ENCODE data around the gene LCE7A. TPM values are rescaled to one million over a fixed set of nuclear protein-coding genes. Genes with fewer than 3 reads are reported as not detected.

Gene LCE7A
- total RNA-seq, 4 donors from 2014 or later = not detected

DNA sequence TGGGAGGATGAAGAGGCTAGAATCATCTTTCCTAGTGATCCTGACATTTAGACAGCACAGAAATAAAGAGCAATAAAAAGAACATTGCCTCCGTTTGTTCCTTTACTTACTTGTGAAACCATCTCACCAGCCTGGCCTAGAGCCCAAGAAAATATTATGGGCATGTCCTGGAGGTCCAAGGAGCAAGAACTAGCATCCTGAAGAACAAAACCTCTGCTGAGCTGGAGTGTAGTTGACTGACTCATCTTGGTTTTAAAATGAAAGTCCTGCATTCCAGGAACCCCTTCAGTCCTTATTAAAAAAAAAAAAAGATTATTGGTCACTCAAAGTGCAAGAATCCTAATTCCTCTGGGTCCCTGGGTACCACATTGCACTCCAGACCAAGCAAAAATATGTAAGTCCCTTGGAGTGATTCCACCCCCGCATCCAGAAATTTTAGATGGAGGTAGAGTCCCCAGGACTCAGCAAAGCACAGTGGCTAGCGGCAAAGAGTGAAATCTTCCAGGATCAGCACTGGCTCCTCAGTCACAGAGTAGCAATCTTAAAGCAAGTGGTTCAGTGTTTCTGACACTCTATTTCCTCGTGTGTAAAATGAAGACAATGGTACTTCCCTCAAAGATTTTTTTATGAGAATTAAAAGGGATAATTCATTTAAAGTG is 25.3 kb downstream of the LCE7A start:
- TF ChIP-seq EP300 (IDR thresholded peaks at IDR 0.05) (no peak), CTCF (IDR thresholded peaks at IDR 0.05) (no peak), POLR2A (IDR thresholded peaks at IDR 0.05) (no peak)
- Histone ChIP-seq H3K4me3 (no peak overlapping the region), H3K36me3 (no peaks in the 10 kb centered on the region), H3K4me1 (no peaks in the 10 kb centered on the region), H3K27me3 (no peaks in the 10 kb centered on the region), H3K9me3 (no peaks in the 10 kb centered on the region), H3K27ac (no peak overlapping the region)
- no peak for DNase-seq (ENCODE audit: low spot score in 2 of 2)
- WGBS, 2 donors = 54 to 60% methylated on average over 4 of the region's 4 CpGs

- no peak overlapping the region for H3K4me3 ChIP-seq
- DNase-seq (ENCODE audit: low spot score in 2 of 2) = no peak
- 36 to 47% methylated on average over 3 of the region's 3 CpGs for WGBS, 2 donors
- TF ChIP-seq POLR2A (IDR thresholded peaks at IDR 0.05) = no peak
- no peak for TF ChIP-seq EP300 (IDR thresholded peaks at IDR 0.05)
- no peak for TF ChIP-seq CTCF (IDR thresholded peaks at IDR 0.05)
- no peaks in the 10 kb centered on the region for H3K27me3 ChIP-seq
- no peaks in the 10 kb centered on the region for H3K4me1 ChIP-seq
- no peak overlapping the region for H3K27ac ChIP-seq
- no peaks in the 10 kb centered on the region for H3K36me3 ChIP-seq
- H3K9me3 ChIP-seq = no peaks in the 10 kb centered on the region
Observed at GRCh38 chr1:152886085-152886484, 26.3 kb downstream of the LCE7A start.

DNA sequence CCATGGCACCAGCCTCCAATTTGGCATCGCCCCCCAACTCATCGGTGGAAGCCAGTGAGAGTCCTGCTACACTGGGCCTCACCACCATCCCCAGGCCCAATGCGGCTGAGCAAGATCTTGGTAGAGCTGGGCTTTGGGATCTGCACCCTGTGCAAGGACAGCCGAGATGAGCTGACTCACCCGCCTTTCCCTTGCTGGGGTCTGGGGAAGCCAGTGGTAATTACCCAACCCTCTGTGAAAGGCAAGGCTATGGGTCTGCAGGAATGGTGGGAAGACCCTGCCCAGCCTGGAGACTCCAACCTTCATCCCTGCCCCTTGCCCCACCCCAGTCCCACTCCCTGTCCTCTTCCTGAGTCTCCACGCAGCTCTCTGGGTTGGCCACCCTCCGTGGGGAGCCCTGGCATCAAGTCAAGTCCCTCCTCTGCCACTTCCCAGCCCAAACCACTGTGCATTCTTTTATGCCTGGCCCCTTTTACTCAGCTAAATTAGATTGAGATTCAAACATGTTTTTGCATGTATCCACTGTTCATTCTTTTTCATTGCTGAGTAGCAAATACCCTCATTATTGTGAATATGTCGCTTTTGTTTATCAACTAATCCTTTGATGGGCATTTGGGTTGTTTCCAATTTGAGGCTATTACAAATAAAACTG is 27.1 kb downstream of the LCE7A start:
- Histone ChIP-seq H3K4me3 (no peak overlapping the region), H3K27ac (no peak overlapping the region), H3K4me1 (no peaks in the 10 kb centered on the region), H3K27me3 (no peaks in the 10 kb centered on the region), H3K36me3 (no peaks in the 10 kb centered on the region), H3K9me3 (no peaks in the 10 kb centered on the region)
- DNase-seq (ENCODE audit: low spot score in 2 of 2) = no peak
- TF ChIP-seq CTCF (IDR thresholded peaks at IDR 0.05) (no peak), POLR2A (IDR thresholded peaks at IDR 0.05) (no peak), EP300 (IDR thresholded peaks at IDR 0.05) (no peak)
- WGBS, 2 donors = 46 to 72% methylated on average over 5 to 8 of the region's 8 CpGs

GRCh38 chr1:152888126-152888525 is 28.3 kb downstream of the LCE7A start:
- Histone ChIP-seq H3K27me3 (no peaks in the 10 kb centered on the region), H3K27ac (no peak overlapping the region), H3K4me1 (no peaks in the 10 kb centered on the region), H3K9me3 (no peaks in the 10 kb centered on the region), H3K36me3 (no peaks in the 10 kb centered on the region), H3K4me3 (no peak overlapping the region)
- 85 to 86% methylated on average over 1 of the region's 1 CpG for WGBS, 2 donors
- TF ChIP-seq CTCF (IDR thresholded peaks at IDR 0.05) (no peak), POLR2A (IDR thresholded peaks at IDR 0.05) (no peak), EP300 (IDR thresholded peaks at IDR 0.05) (no peak)
- no peak for DNase-seq (ENCODE audit: low spot score in 2 of 2)

DNA sequence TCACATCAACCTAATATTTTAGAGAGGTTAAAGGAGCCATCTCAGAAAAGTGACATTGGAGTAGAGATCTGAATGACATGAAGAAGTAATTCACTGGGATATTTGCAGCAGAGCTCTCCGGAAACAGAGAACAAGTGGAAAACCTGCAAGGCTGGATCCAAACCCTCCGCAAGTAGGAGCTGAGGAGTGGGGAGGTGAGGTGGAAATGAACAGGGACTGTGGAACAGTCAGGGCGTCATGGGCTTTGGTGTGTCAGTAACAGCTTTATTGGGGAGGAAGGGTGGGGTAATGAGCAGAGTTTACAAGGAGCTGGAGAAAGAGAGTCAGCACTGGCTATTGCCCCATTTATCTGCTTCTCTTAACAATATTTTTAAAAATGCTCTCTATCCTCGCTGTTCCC is 39.2 kb downstream of the LCE7A start:
- Histone ChIP-seq H3K4me3 (no peak overlapping the region), H3K36me3 (no peaks in the 10 kb centered on the region), H3K27me3 (no peaks in the 10 kb centered on the region), H3K4me1 (no peaks in the 10 kb centered on the region), H3K27ac (no peak overlapping the region), H3K9me3 (no peaks in the 10 kb centered on the region)
- DNase-seq (ENCODE audit: low spot score in 2 of 2) = no peak
- WGBS, 2 donors = 69 to 82% methylated on average over 4 of the region's 4 CpGs
- TF ChIP-seq CTCF (IDR thresholded peaks at IDR 0.05) = no peak
- TF ChIP-seq EP300 (IDR thresholded peaks at IDR 0.05) = no peak
- no peak for TF ChIP-seq POLR2A (IDR thresholded peaks at IDR 0.05)
